NCI-H446 treated with DMSO at 0.1 percent for 48 hours (cell line): ENCODE data around the gene NABP2.

Experiments
- DNase-seq: peaks from one replicate; lab custom pipeline; 2025; lab: John Stamatoyannopoulos, UW

NABP2 gene

DNA sequence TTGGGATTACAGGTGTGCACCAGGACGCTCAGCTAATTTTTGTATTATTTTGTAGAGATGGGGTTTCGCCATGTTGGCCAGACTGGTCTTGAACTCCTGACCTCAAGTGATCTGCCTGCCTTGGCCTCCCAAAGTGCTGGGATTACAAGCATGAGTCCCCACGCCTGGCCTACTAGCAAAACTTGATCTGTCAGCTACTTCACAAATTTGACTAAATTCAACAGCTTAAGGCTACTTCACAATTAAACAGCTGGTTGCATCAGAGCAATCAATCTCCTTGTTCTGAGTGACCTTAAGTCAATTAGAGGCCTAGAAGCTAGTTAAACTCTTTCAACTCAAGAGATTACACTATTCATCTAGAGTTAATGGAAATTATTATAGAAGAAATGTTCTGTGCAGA is 54.8 kb downstream of the NABP2 start:
- no peak for DNase-seq
